Peyer's patch (tissue), 4 donors: ENCODE data around the gene NEK4.

Source experiments
- CTCF ChIP-seq, 6 experiments: fragments of 450-650 bp in 4 of 6; fragments of 200-600 bp in 2 of 6; sonication (generic) in 1 of 6; IDR thresholded peaks; one replicate each; pipeline ENCODE4 v1.5.1; 2017 to 2019; ENCODE audit warnings: antibody characterized with exemption in 6 of 6, mild to moderate bottlenecking in 3 of 6, moderate library complexity in 1 of 6
- POLR2A ChIP-seq, 2 donors: fragments of 450-650 bp; IDR thresholded peaks; one replicate each; pipeline ENCODE4 v1.5.1; 2017; ENCODE audit warnings: antibody characterized with exemption in 2 of 2, mild to moderate bottlenecking in 2 of 2, moderate library complexity in 2 of 2

- TF ChIP-seq POLR2A (IDR thresholded peaks at IDR 0.05) (no peak), CTCF (IDR thresholded peaks at IDR 0.05) (no peak)
Observed at GRCh38 chr3:52798376-52798977, 27.7 kb upstream of the NEK4 start.
